ENCODE data around the gene MAP3K2. TPM values are rescaled to one million over a fixed set of nuclear protein-coding genes. Genes with fewer than 3 reads are reported as not detected.
"Not testable (repeated sequence)": the region's sequence is repeated elsewhere in the genome, so short reads cannot be mapped to it uniquely, and the experiment has no call there.

MAP3K2 gene
- total RNA-seq, 2 experiments from 2014 or later: 65.2 to 69.0 TPM

GRCh38 chr2:127416506-127417001 lies 28.8 kb upstream of the MAP3K2 start:
- POLR2A ChIA-PET: interaction anchor here (1.0 kb wide), 1 partner anchor 9 kb away, joined by 3 read pairs; no protein-coding TSS in a partner anchor
- Mint-ChIP-seq H3K4me1 (peaks cover 11% of the 10 kb centered on the region), H3K27me3 (peaks cover 17% of the 10 kb centered on the region), H3K27ac (peak overlapping the region; percentile 52), H3K9me3 (peaks cover 3% of the 10 kb centered on the region), H3K4me3 (peak overlapping the region; percentile 79), H3K36me3 (peaks cover 2% of the 10 kb centered on the region)
- DNase-seq (no peak), ATAC-seq (ENCODE audit: low read depth) (no peak)

GRCh38 chr2:127415593-127416505 lies 28.1 kb upstream of the MAP3K2 start:
- POLR2A ChIA-PET: interaction anchor here (0.9 to 1.5 kb wide), 4 partner anchors 8 to 122 kb away, joined by 3 to 6 read pairs (median 4); partner anchors contain the start of genes ERCC3 and MAP3K2
- DNase-seq: peak; percentile 85
- peaks cover 3% of the 10 kb centered on the region for H3K9me3 Mint-ChIP-seq
- H3K4me1 Mint-ChIP-seq: peaks cover 14% of the 10 kb centered on the region
- peaks cover 2% of the 10 kb centered on the region for H3K36me3 Mint-ChIP-seq
- H3K27me3 Mint-ChIP-seq: peaks cover 10% of the 10 kb centered on the region
- H3K4me3 Mint-ChIP-seq: peak overlapping the region; percentile 79
- ATAC-seq (ENCODE audit: low read depth): peak; percentile 95
- peak overlapping the region; percentile 52 for H3K27ac Mint-ChIP-seq

GRCh38 chr2:127414638-127415592 lies 27.1 kb upstream of the MAP3K2 start:
- ATAC-seq (ENCODE audit: low read depth): no peak
- no peak overlapping the region for H3K27ac Mint-ChIP-seq
- H3K9me3 Mint-ChIP-seq: peaks cover 3% of the 10 kb centered on the region
- peaks cover 2% of the 10 kb centered on the region for H3K36me3 Mint-ChIP-seq
- no peak for DNase-seq
- H3K27me3 Mint-ChIP-seq: peaks cover 6% of the 10 kb centered on the region
- no peak overlapping the region for H3K4me3 Mint-ChIP-seq
- peaks cover 18% of the 10 kb centered on the region for H3K4me1 Mint-ChIP-seq
- POLR2A ChIA-PET: interaction anchor here (0.9 to 1.5 kb wide), 3 partner anchors 25 to 121 kb away, joined by 3 to 6 read pairs (median 4); partner anchors contain the start of genes ERCC3 and MAP3K2

GRCh38 chr2:127413782-127414637 lies 26.2 kb upstream of the MAP3K2 start:
- POLR2A ChIA-PET: interaction anchor here (1.5 kb wide), 1 partner anchor 24 kb away, joined by 4 read pairs; no protein-coding TSS in a partner anchor
- Mint-ChIP-seq H3K27ac (no peak overlapping the region), H3K4me1 (peaks cover 19% of the 10 kb centered on the region), H3K36me3 (peaks cover 2% of the 10 kb centered on the region), H3K9me3 (peaks cover 3% of the 10 kb centered on the region), H3K27me3 (peaks cover 6% of the 10 kb centered on the region), H3K4me3 (no peak overlapping the region)
- DNase-seq: no peak
- no peak for ATAC-seq (ENCODE audit: low read depth)

- Mint-ChIP-seq H3K4me1 (peaks cover 19% of the 10 kb centered on the region), H3K27ac (no peak overlapping the region), H3K4me3 (no peak overlapping the region), H3K27me3 (peaks cover 6% of the 10 kb centered on the region), H3K9me3 (peaks cover 3% of the 10 kb centered on the region), H3K36me3 (peaks cover 2% of the 10 kb centered on the region)
- ATAC-seq (ENCODE audit: low read depth): no peak
- POLR2A ChIA-PET: no interaction called here
- DNase-seq: no peak
Measured at GRCh38 chr2:127413200-127413599, 25.4 kb upstream of the MAP3K2 start.

- H3K36me3 Mint-ChIP-seq: peaks cover 2% of the 10 kb centered on the region
- H3K27me3 Mint-ChIP-seq: peaks cover 6% of the 10 kb centered on the region
- no peak overlapping the region for H3K4me3 Mint-ChIP-seq
- H3K9me3 Mint-ChIP-seq: peaks cover 3% of the 10 kb centered on the region
- peaks cover 15% of the 10 kb centered on the region for H3K4me1 Mint-ChIP-seq
- DNase-seq (no peak), ATAC-seq (ENCODE audit: low read depth) (no peak)
- POLR2A ChIA-PET: no interaction called here
- no peak overlapping the region for H3K27ac Mint-ChIP-seq
Measured at GRCh38 chr2:127411653-127412369, 24.0 kb upstream of the MAP3K2 start.

GRCh38 chr2:127410871-127411652 lies 23.3 kb upstream of the MAP3K2 start:
- peaks cover 10% of the 10 kb centered on the region for H3K4me1 Mint-ChIP-seq
- DNase-seq: no peak
- peaks cover 2% of the 10 kb centered on the region for H3K36me3 Mint-ChIP-seq
- peak overlapping the region; percentile 65 for H3K4me3 Mint-ChIP-seq
- peak overlapping the region; percentile 90 for H3K27ac Mint-ChIP-seq
- POLR2A ChIA-PET: no interaction called here
- peaks cover 6% of the 10 kb centered on the region for H3K27me3 Mint-ChIP-seq
- peaks cover 3% of the 10 kb centered on the region for H3K9me3 Mint-ChIP-seq
- no peak for ATAC-seq (ENCODE audit: low read depth)

GRCh38 chr2:127409716-127410115 lies 21.9 kb upstream of the MAP3K2 start:
- not testable (repeated sequence) for H3K27me3 Mint-ChIP-seq; H3K9me3 Mint-ChIP-seq; H3K36me3 Mint-ChIP-seq; H3K27ac Mint-ChIP-seq; H3K4me1 Mint-ChIP-seq; ATAC-seq (ENCODE audit: low read depth); H3K4me3 Mint-ChIP-seq; DNase-seq
- POLR2A ChIA-PET: interaction anchor here (0.7 kb wide), 1 partner anchor 20 kb away, joined by 3 read pairs; no protein-coding TSS in a partner anchor

- Mint-ChIP-seq H3K4me3 (peak overlapping the region; percentile 53), H3K9me3 (peaks cover 3% of the 10 kb centered on the region), H3K4me1 (peaks cover 7% of the 10 kb centered on the region), H3K36me3 (peaks cover 2% of the 10 kb centered on the region), H3K27ac (no peak overlapping the region), H3K27me3 (peaks cover 6% of the 10 kb centered on the region)
- DNase-seq: no peak
- POLR2A ChIA-PET: interaction anchor here (0.5 to 0.6 kb wide), 2 partner anchors 10 to 27 kb away, joined by 3 read pairs; no protein-coding TSS in a partner anchor
- no peak for ATAC-seq (ENCODE audit: low read depth)
Measured at GRCh38 chr2:127408807-127409099, 21.0 kb upstream of the MAP3K2 start.

- Mint-ChIP-seq H3K27me3 (peaks cover 4% of the 10 kb centered on the region), H3K4me1 (peaks cover 7% of the 10 kb centered on the region), H3K4me3 (peak overlapping the region; percentile 53), H3K36me3 (peaks cover under 1% of the 10 kb centered on the region), H3K9me3 (peaks cover 3% of the 10 kb centered on the region), H3K27ac (no peak overlapping the region)
- ATAC-seq (ENCODE audit: low read depth) (peak; percentile 92), DNase-seq (peak; percentile 83)
- POLR2A ChIA-PET: interaction anchor here (0.5 to 0.8 kb wide), 4 partner anchors 8 to 28 kb away, joined by 3 read pairs; no protein-coding TSS in a partner anchor
Measured at GRCh38 chr2:127408004-127408806, 20.4 kb upstream of the MAP3K2 start.

GRCh38 chr2:127407661-127408003 lies 19.9 kb upstream of the MAP3K2 start:
- POLR2A ChIA-PET: interaction anchor here (0.7 to 0.8 kb wide), 2 partner anchors 8 to 9 kb away, joined by 3 read pairs; no protein-coding TSS in a partner anchor
- peak overlapping the region; percentile 44 for H3K4me3 Mint-ChIP-seq
- H3K36me3 Mint-ChIP-seq: no peaks in the 10 kb centered on the region
- H3K27me3 Mint-ChIP-seq: no peaks in the 10 kb centered on the region
- H3K27ac Mint-ChIP-seq: no peak overlapping the region
- H3K9me3 Mint-ChIP-seq: no peaks in the 10 kb centered on the region
- no peak for DNase-seq
- ATAC-seq (ENCODE audit: low read depth): peak; percentile 31
- peaks cover 7% of the 10 kb centered on the region for H3K4me1 Mint-ChIP-seq
